Raji (cell line): ENCODE results near the gene SPNS2.

Source experiments
- POLR2A ChIP-seq: IDR thresholded peaks from 2 replicates; pipeline ENCODE4 v1.6.1; 2011; ENCODE audit warnings: low read depth, low read length, control low read depth; ENCODE audit not compliant: insufficient read depth

The SPNS2 gene

GRCh38 chr17:4584917-4585637 is 86.4 kb downstream of the SPNS2 start:
- no peak for TF ChIP-seq POLR2A

GRCh38 chr17:4585638-4585994 is 86.9 kb downstream of the SPNS2 start:
- no peak for TF ChIP-seq POLR2A

GRCh38 chr17:4586043-4586442 is 87.4 kb downstream of the SPNS2 start:
- no peak for TF ChIP-seq POLR2A

- no peak for TF ChIP-seq POLR2A
Measured at GRCh38 chr17:4587195-4587594, 88.5 kb downstream of the SPNS2 start.

GRCh38 chr17:4587803-4588202 is 89.1 kb downstream of the SPNS2 start:
- TF ChIP-seq POLR2A = no peak

GRCh38 chr17:4588391-4588790 is 89.7 kb downstream of the SPNS2 start:
- no peak for TF ChIP-seq POLR2A
